ENCODE measurements around the gene ZFP36L1.

GRCh38 chr14:68782091-68782981 is 10.5 kb downstream of the ZFP36L1 start:
- TF ChIP-seq CTCF (IDR thresholded peaks at IDR 0.05): peak in 2 of 3 donors; percentile 10 to 31
- TF ChIP-seq POLR2A (IDR thresholded peaks at IDR 0.05): no peak
- no peak for TF ChIP-seq EP300 (IDR thresholded peaks at IDR 0.05)

Data from ovary (tissue), 3 donors.